GM18508 (cell line): Measurements from ENCODE around the gene GSTM1.

ENCODE experiments used
- ATAC-seq: cut with Tn5 transposase; IDR thresholded peaks from one replicate; pipeline ENCODE4 v1.9.1; 2021; ENCODE audit warnings: moderate number of reproducible peaks; ENCODE audit not compliant: insufficient read depth, unreplicated experiment

GSTM1 gene

DNA sequence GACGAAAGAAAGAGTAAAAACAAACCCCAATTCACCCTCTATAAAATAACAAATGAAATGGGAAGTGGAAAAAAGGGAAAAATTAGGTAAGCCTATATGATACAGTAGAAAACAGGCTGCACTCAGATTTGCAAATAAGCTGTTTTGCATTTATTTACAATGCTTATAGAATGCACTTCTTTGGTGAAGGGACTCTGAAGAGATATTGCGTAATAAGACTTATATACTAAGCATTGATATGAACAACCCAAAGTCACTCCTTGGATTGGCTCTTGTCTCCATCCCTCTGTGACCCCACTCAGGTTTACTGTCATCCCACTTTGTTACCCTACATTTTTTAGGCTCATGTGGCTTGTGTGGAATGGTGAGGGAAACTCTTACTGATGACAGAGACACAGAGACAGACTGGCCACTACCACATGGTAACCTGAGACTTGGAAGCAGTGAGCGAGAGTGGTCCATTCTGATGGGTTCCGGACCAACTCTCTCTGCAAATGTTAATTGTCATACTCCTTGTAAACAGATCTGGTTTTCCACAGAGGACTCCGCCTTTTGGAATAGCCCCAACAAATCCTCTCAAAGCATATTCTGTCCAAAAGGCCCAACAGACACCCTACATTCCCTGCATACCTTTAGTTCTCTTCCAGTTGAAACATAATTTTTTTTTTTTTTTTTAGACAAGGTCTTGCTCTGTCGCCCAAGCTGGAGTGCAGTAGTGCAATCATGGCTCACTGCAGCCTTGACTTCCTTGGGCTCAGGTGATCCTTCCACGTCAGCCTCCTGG is 35.5 kb downstream of the GSTM1 start:
- no peak for ATAC-seq

DNA sequence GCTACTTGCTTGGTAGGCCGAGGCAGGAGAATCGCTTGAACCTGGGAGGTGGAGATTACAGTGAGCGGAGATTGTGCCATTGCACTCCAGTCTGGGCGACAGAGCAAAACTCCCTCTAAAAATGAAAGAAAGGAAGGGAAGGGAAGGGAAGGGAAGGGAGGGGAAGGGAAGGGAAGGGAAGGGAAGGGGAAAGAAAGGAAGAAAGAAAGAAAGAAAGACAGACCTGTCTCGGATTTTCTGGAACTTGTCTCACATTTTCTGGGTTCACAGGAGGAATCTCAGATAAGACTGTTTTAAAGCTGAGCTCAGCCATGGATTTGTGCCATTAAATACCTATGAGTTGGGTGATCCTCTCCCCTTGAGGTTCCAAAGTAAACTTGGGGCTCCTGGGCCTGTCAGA is 37.3 kb downstream of the GSTM1 start:
- ATAC-seq = no peak

DNA sequence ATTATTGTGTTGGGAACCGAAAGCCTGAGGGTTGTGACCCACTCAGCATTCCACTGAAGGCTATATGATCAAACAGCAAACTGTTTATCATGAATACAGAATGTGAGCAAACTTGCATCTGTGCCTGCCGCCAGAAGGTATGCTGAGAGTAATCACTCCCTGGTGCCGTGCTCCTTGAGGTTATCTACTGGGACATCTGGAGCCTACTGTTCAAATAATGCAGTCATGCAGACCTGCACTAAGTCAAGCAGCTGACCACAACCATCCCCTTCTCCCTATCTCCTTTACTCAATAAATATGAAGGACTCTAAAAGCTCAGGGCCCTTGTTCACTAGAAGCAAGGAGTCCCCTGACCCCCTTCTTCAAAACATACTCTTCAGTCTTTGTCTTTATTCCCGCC is 37.9 kb downstream of the GSTM1 start:
- no peak for ATAC-seq

DNA sequence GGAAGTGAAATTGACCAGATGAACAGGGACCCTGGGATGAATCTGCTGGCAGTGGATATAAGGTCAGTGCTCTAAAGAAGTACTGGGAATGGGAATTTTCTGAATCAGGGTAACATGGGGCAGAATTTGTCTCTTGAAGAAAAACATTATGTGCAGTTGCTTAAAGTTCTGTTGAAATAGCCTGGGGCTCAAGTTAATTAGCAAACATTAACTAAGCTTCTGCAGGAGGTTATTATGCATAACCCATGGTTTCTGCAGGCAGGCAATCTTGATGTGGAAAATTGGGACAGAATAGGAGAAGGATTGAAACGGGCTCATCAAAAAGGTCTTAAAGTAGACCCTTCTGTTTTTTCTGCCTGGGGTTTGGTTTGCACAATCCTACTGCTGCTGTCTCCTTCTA is 38.4 kb downstream of the GSTM1 start:
- no peak for ATAC-seq

DNA sequence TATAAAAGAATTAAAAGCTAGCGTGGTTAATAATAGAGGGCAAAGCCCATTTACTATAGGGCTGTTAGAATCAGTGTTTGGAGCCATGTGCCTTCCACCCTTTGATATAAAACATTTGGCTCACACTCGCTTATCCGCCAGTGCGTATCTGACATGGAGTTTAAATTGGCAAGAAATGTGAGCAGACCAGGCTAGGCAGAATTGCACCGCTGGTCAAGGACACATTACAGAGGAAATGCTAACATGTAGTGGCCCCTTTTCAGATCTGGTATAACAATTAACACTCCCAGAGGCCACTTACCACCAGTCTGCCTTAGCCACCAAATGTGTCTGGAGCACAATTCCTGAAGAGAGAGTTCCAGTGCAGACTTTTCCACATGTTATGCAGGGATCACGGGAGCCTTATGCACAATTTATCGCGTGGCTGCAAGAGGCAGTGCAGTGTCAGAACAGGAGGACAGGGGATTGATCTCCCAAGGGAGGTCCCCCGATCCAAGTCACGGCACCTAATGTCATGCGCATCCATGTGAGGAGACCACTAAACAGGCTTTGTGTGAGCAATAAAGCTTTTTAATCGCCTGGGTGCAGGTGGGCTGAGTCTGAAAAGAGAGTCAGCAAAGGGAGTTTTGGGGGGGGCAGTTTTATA is 39.2 kb downstream of the GSTM1 start:
- no peak for ATAC-seq

DNA sequence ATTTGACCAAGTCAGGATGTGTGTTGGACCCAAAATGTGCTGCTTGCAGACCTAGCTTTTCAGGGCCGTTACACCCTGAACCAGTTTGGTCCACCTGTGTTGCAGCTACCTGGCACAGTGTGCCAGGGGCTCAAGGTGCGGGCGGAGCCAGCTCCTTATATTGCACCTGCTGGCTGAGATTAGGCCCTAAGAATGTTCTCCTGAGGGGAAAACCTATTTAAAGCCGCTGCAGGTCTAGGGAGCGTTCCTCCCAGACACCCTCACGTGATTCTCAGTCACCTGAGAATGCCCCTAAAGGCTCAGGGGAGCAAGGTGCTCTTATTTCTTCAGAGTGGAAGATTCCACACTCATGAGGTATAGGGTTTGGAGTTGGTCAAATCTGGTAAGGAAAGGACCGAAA is 41.3 kb downstream of the GSTM1 start:
- no peak for ATAC-seq

DNA sequence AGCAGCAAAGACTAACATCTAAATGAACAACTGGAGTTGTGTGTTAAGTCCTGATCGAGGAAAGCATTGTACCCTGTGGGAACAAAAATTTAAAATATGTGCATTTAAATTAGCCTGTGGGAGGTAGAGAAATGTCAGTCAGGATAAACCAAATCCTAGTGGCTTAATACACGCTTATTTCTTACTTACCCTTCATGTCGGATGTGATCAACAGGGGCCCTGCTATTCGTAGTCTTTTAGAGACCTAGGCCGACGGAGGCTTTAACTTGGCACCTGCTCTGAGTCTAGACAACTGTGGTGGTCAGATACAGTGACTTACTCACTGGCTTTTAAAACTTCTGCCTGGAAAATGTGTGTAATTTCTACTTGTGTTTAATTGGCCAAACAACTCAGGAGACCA is 43.0 kb downstream of the GSTM1 start:
- no peak for ATAC-seq

DNA sequence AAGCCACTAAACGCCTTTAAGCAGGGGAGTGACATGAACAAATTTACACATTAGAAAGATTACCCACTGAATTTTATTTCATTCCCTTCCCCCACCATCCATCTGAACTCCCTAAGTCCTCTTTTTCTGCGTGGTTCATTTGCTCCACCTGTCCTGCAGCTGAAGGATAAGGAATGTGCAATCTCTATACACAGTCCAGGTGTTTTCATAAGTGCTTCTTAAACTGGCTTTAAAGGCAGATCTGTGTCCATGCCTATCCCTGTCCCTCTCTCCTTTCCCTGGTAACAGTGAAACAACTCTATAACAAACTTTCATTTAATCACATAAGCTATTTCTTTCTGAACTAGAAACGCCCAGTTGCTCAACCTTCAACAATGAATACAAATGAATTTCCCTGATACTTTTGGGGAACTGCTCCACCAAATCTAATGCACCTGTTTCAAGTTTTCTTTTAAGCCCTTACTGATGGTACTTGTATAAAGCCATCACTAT is 44.8 kb downstream of the GSTM1 start:
- ATAC-seq = no peak

DNA sequence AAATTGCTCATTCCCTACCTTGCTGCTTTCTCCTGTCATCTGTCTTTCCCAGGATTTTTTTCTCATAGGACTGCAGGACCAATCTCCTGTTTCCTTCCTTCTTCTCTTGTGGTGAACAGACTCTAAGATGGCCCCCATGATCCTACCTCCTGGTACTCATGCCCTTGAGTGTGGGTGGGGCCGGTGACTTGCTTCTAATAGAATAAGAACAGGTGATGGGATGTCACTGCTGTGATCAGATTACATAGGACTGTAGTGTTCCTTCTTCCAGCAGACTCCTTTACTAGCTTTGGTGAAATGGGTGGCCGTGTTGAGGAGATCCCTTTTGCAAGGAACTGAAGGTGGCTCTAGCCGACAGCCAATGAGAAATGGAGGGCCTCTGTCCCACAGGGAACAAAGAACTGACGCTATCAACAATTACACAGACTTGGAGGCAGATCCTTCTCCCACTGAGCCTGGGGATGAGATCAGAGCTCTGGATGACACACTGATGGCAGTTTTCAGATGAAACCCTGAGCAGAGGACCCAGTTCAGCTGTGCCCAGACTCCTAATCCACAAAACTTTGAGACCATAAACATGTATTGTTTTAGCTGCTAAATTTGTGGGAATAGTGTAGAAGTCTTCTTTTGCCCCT is 45.7 kb downstream of the GSTM1 start:
- ATAC-seq = no peak

DNA sequence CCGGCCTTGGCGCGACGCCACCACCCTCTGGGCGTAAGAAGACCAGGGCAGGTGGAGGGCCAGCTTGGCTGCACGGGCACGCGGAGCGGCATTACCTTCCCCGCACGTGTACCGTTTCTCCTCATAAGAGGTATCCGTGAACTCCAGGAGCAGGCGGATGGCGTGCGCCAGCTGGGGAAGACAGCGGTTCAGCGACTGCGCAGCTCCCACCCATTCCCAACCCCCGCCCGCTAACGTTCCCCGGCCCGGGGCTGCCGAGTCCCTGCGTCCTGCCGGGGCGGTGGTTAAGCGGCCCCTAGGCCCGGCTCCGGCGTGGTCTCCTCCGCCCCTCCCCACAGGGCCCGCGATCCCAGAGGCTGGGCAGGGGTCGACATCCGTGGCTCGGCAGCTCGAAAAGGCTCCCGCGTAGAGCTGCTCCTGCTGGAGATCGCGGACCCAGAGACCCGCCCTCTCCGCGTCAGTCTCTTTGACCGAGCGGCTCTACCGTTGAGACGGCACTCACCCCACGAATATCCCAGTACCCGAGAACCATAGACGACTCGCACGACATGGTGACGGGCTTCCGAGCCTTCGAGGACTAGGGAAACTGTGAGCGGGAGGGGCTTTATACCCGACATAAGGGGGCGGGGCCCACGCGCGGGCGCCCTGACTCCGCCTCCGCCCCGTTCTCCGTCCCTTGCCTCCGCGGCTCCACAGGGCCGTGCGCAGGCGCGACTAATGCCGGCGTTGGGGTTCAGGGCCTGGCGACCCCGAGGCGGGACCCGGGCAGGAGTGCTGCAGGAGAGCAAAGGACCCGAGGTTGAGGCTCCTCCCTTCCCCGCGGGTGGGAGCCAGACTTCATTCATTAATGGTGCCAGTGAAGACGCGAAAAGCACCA is 52.4 kb downstream of the GSTM1 start:
- ATAC-seq = no peak

DNA sequence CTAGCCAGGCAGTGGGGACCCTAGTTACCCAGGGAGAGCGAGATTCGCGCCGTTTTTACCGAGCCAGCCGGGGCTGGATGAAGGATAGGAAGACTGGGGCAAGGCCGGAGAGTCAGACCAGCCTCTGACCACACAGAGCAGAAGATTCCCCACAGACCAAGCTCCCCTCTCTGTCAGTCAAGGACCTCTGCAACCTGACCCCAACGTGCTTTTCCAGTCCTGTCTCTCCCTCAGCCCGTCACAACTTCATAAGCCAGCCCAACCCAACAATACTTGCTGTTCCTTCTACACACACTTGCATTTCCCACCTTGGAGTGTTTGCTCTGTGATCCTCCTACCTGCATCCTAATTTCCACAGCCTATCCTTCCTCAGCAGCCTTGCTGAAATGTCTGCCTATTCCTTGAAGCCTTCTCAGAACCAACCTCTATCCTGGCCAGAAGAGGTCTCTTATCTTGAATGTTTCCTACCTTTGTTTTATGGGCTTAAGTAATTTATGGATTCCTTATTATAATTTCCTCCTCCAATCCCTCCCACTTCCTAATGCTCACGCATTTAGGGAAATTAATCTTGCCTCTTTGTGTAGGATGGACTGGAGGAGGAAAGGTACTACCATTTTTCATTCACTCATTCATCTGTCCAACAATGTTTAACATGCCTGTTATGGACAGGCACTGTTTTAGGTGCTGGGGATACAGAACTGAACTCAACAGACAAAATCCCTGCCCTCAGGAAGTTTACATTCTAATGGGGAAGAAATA is 53.2 kb downstream of the GSTM1 start, which contains the start of gene GSTM3:
TSS of gene GSTM3 (minus strand) at position 424 of the 759 bp plus-strand sequence. CDS start 751 bp downstream, outside the sequence.
- ATAC-seq = no peak
